Fibroblast of lung (primary cell): ENCODE results near the gene MAPK13. TPM values are rescaled to one million over a fixed set of nuclear protein-coding genes. Genes with fewer than 3 reads are reported as not detected.

Experiments
- DNase-seq, 2 donors: peaks; one replicate each; pipeline versions ENCODE4 v3.0.0 to v3.0.0-alpha.2; 2010; ENCODE audit warnings: low read depth in 2 of 2
- H2AFZ ChIP-seq: 2 replicates; pipeline ENCODE4 v1.5.1; 2012; ENCODE audit warnings: low read length, control low read depth, inconsistent platforms
- H3K27ac ChIP-seq: 2 replicates; pipeline ENCODE4 v1.5.1; 2011; ENCODE audit warnings: low read length, control low read depth; ENCODE audit not compliant: insufficient read depth
- H3K27me3 ChIP-seq: 2 replicates; pipeline ENCODE4 v1.5.1; 2011; ENCODE audit warnings: mild to moderate bottlenecking, low read length; ENCODE audit not compliant: control insufficient read depth, insufficient read depth
- H3K36me3 ChIP-seq: 2 replicates; pipeline ENCODE4 v1.5.1; 2011; ENCODE audit warnings: low read length; ENCODE audit not compliant: control insufficient read depth, insufficient read depth
- H3K4me1 ChIP-seq: 2 replicates; pipeline ENCODE4 v1.5.1; 2011; ENCODE audit warnings: low read length; ENCODE audit not compliant: control insufficient read depth, insufficient read depth; ENCODE audit errors: extremely low read depth
- H3K4me2 ChIP-seq: 2 replicates; pipeline ENCODE4 v1.5.1; 2011; ENCODE audit warnings: low read length, control low read depth; ENCODE audit not compliant: insufficient read depth; ENCODE audit errors: extremely low read depth
- H3K4me3 ChIP-seq, 4 experiments: fragments of 200-600 bp in 1 of 4; sonication (generic) in 1 of 4; replicated peaks in 1 of 4; 2 replicates each; pipeline ENCODE4 v1.5.1; 2011 to 2016; ENCODE audit warnings: low read length in 4 of 4, low read depth in 3 of 4, mild to moderate bottlenecking in 3 of 4, control low read depth in 2 of 4, inconsistent platforms in 1 of 4, mixed read lengths in 1 of 4; ENCODE audit not compliant: insufficient read depth in 1 of 4; ENCODE audit errors: control extremely low read depth in 1 of 4
- H3K79me2 ChIP-seq: 2 replicates; pipeline ENCODE4 v1.5.1; 2012; ENCODE audit warnings: mild to moderate bottlenecking, low read length, inconsistent platforms; ENCODE audit not compliant: control insufficient read depth, insufficient read depth
- H3K9ac ChIP-seq: 2 replicates; pipeline ENCODE4 v1.5.1; 2011; ENCODE audit warnings: mild to moderate bottlenecking, low read length, control low read depth; ENCODE audit not compliant: insufficient read depth
- H3K9me3 ChIP-seq: 2 replicates; pipeline ENCODE4 v1.5.1; 2012; ENCODE audit warnings: low read depth, low read length; ENCODE audit not compliant: control insufficient read depth, insufficient read depth
- H4K20me1 ChIP-seq: 2 replicates; pipeline ENCODE4 v1.5.1; 2011; ENCODE audit warnings: low read length; ENCODE audit not compliant: control insufficient read depth, insufficient read depth; ENCODE audit errors: extremely low read depth
- CTCF ChIP-seq, 2 donors: IDR thresholded peaks in 1 of 2; conservative IDR thresholded peaks in 1 of 2; 1 replicate in 1 of 2; 2 replicates in 1 of 2; pipeline ENCODE4 v1.5.1; 2011 to 2012; ENCODE audit warnings: low read length in 2 of 2, control low read depth in 1 of 2, inconsistent platforms in 1 of 2, low read depth in 1 of 2, mild to moderate bottlenecking in 1 of 2
- EZH2 ChIP-seq: IDR thresholded peaks from 2 replicates; pipeline ENCODE4 v1.5.1; 2012; ENCODE audit warnings: low read length, control low read depth, mild to moderate bottlenecking; ENCODE audit errors: missing control alignments
- polyA plus RNA-seq, 2 donors: library from polyadenylated mRNA; depleted of rRNA in 1 of 2; stranded (reverse) in 1 of 2; unstranded in 1 of 2; fragments of >200 nt; gene quantifications; 2 replicates each; pipeline ENCODE4 v1.2.1, GENCODE V29; 2011 to 2012; ENCODE audit warnings: missing spikeins in 1 of 2
- total RNA-seq: library from RNA; depleted of rRNA; stranded (reverse); fragments of >200 nt; gene quantifications from 2 replicates; pipeline ENCODE4 v1.2.1, GENCODE V29; 2014

Gene MAPK13
- total and polyA plus RNA-seq, 2 donors (not counting 1 experiment from before 2014, with no cell fraction given): 3.0 to 7.6 TPM

- Histone ChIP-seq H3K9me3 (no peaks in the 10 kb centered on the region), H3K27ac (no peak overlapping the region), H3K4me2 (no peak overlapping the region), H4K20me1 (no peaks in the 10 kb centered on the region), H3K27me3 (no peaks in the 10 kb centered on the region), H3K4me1 (peaks cover 2% of the 10 kb centered on the region), H3K9ac (no peak overlapping the region), H3K4me3 (no peak overlapping the region), H3K36me3 (peaks cover 2% of the 10 kb centered on the region), H3K79me2 (no peaks in the 10 kb centered on the region), H2AFZ (no peak overlapping the region)
- TF ChIP-seq EZH2 (no peak), CTCF (conservative IDR thresholded peaks at IDR 0.05 in 1 of 2, IDR thresholded peaks at IDR 0.05 in 1 of 2; ENCODE audit: low read depth in 1 of 2, low read length in 2 of 2) (no peak)
- DNase-seq: no peak
These were observed 14.0 kb upstream of the MAPK13 start for GRCh38 chr6:36116066-36116864.

DNA sequence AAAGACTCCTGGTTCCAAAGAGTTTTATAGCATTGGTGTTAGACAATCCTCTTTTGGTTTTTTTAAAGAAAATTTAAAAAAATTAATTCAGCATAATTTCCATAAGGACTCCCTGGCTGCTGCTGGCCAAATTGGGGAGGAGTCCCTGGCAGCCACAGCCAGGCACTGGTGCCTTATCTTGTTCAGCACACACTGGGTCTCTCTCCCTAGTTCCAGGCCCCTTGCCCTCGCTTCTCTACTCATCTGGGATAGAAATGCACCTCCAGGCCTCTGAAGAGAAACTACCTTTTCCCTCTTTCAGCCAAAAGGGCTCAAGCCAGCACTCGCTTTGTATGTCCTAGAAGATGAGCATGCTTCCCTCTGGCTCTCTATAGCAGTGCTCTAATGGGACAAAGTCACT, 13.4 kb upstream of the MAPK13 start:
- no peak for DNase-seq
- no peak overlapping the region for H3K4me2 ChIP-seq
- H3K4me1 ChIP-seq: peaks cover 4% of the 10 kb centered on the region
- H3K9ac ChIP-seq: no peak overlapping the region
- H3K27ac ChIP-seq: no peak overlapping the region
- H4K20me1 ChIP-seq: no peaks in the 10 kb centered on the region
- H3K36me3 ChIP-seq: no peaks in the 10 kb centered on the region
- H3K79me2 ChIP-seq: no peaks in the 10 kb centered on the region
- TF ChIP-seq EZH2: no peak
- TF ChIP-seq CTCF (conservative IDR thresholded peaks at IDR 0.05 in 1 of 2, IDR thresholded peaks at IDR 0.05 in 1 of 2; ENCODE audit: low read depth in 1 of 2, low read length in 2 of 2): no peak
- H3K9me3 ChIP-seq: no peaks in the 10 kb centered on the region
- no peaks in the 10 kb centered on the region for H3K27me3 ChIP-seq
- H2AFZ ChIP-seq: no peak overlapping the region
- H3K4me3 ChIP-seq: no peak overlapping the region

- no peaks in the 10 kb centered on the region for H3K27me3 ChIP-seq
- H3K27ac ChIP-seq: no peak overlapping the region
- no peaks in the 10 kb centered on the region for H3K36me3 ChIP-seq
- no peaks in the 10 kb centered on the region for H3K9me3 ChIP-seq
- no peak for TF ChIP-seq CTCF (conservative IDR thresholded peaks at IDR 0.05 in 1 of 2, IDR thresholded peaks at IDR 0.05 in 1 of 2; ENCODE audit: low read depth in 1 of 2, low read length in 2 of 2)
- TF ChIP-seq EZH2: no peak
- no peaks in the 10 kb centered on the region for H3K79me2 ChIP-seq
- DNase-seq: no peak
- H3K4me2 ChIP-seq: no peak overlapping the region
- H3K4me3 ChIP-seq: no peak overlapping the region
- H3K4me1 ChIP-seq: peaks cover 4% of the 10 kb centered on the region
- H3K9ac ChIP-seq: no peak overlapping the region
- no peak overlapping the region for H2AFZ ChIP-seq
- no peaks in the 10 kb centered on the region for H4K20me1 ChIP-seq
These were observed 12.4 kb upstream of the MAPK13 start for GRCh38 chr6:36117658-36118549.
